GM18526 (cell line): ENCODE measurements around the gene ATP5F1E.

Experiments
- POLR2A ChIP-seq: IDR thresholded peaks from 3 replicates; pipeline ENCODE4 v1.6.1; 2011; ENCODE audit not compliant: insufficient read length; ENCODE audit errors: extremely low read depth

ATP5F1E gene

DNA sequence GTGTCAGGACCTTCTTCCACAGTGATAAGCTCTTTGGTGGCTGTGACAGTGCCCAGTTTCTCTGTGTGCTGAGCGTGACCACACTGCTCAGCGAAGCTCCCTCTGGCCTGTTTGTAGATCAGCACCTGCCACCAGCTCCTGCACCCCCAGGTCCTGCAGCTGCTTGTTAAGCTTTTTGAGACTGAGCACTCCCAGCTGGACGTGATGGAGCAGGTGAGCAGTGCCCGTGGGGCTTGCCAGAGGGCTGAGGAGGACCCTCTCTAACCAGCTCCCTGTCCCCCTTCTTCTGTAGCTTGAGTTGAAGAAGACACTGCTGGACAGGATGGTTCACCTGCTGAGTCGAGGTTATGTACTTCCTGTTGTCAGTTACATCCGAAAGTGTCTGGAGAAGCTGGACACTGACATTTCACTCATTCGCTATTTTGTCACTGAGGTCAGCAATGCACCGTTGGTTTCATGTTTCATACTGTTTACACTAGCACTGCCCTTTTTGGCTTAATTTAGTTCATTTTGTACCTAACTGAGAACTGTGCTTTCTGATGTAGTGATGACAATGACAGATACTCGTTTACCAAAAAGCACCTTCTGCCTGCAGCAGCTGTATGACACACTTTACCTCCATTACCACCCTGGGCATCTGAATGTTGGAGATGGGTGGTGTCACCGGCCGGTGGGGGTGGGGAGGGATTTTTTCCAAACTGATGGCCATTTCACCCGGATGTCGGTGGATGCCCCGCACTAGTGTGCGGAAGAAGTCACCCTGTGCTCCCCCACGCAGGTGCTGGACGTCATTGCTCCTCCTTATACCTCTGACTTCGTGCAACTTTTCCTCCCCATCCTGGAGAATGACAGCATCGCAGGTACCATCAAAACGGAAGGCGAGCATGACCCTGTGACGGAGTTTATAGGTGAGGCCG, 38.5 kb downstream of the ATP5F1E start:
- no peak for TF ChIP-seq POLR2A

DNA sequence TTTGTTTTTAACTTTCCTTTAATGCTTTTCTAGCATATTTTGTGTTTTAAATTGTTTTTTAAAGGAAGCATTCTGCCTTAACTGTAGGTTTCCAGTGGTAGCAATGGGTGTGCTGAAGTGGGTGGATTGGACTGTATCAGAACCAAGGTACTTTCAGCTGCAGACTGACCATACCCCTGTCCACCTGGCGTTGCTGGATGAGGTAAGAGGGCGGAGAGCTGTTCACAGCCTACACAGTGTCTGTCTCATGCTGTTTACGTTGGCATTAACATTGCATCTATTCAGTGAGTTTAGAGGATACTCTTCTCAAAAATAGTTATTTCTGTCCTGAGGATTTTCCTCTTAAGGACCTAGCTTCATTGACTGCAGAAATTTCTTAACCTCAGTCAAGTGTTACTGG, 39.2 kb downstream of the ATP5F1E start:
- no peak for TF ChIP-seq POLR2A

GRCh38 chr20:58991715-58992114, 40.4 kb downstream of the ATP5F1E start:
- TF ChIP-seq POLR2A, result no peak

- no peak for TF ChIP-seq POLR2A
Measured at GRCh38 chr20:58990651-58991445, 41.3 kb downstream of the ATP5F1E start.

DNA sequence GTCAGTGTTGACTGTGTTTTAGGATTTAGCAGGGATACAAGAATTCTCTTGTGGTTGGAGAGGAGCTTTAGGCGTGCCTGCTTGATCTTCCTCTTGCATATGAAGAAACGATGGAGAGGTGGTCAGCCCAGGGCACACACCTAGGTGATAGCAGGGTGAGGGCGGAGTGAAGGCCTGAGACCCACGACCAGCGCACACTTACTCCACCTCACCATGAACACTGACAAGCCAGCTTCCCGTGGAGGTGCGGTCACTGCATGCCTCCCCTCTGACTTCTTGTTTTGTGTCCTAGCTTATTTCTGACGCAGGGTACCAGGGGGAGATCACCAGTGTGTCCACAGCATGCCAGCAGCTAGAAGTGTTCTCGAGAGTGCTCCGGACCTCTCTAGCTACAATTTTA, 42.9 kb downstream of the ATP5F1E start:
- no peak for TF ChIP-seq POLR2A

GRCh38 chr20:58988565-58988882, 43.6 kb downstream of the ATP5F1E start:
- TF ChIP-seq POLR2A, result no peak

DNA sequence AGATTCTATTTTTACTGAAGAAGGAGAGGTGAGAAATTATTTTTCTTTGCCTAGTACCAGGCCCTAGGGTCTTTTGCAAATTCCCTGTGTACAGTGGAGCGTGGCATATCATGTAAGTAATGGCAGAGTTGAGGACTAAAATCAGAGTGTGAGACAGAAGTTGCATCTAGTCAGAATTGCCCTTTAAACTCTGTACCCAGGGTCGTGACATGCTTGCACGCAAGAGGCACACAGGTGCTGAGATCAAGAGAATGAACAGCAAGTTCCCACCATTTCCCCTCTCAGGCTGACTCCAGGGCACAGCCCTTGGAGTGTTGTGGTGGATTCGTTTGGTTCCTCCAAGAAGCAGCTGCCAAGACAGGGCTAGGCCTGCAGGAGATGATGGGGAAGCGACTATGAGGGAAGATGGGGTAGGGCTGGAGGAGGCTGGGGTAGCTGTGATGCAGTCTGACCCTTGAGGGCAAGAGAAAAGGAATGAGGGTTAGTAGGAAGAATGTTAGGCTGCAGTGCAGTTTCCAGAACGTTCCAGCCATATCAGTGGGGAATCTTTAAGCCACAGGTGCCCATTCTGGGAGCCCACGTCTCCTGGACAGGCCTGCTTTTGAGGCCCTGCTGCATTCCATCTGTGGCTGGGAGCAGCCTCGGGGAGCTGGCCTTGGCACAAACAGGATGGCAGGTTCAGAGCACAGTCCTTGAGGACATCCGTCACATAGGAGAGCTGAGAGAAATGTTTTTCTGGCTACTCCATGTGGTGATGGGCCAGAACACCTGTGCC, 44.2 kb downstream of the ATP5F1E start:
- TF ChIP-seq POLR2A, result no peak

DNA sequence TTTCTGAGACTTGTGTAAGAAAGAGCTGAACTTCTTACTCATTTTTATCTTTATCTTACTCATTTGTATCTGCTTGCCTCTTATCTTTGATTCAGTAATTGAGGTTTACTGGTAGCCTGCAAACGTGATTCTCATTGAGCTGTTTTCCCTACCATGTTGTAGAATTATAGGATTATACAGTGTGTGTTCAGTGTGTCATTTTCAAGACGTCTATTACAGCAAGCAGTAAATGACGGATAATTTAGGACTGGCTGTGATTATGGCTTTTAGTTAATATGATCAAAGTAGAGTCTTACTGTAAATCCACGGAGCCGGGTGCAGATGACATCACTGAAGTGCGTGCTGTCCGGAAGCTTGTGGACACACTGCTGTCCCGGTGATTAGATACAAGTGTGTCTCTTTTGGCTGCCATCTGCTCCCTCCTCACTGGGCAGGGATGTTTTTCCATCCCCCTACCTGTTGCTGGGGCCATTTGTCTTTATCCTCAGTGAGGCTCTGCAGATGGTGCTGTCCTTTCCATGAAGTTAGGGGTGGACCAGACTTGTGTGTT, 45.1 kb downstream of the ATP5F1E start:
- no peak for TF ChIP-seq POLR2A

- TF ChIP-seq POLR2A, result no peak
Measured at GRCh38 chr20:58986286-58986967, 45.7 kb downstream of the ATP5F1E start.

DNA sequence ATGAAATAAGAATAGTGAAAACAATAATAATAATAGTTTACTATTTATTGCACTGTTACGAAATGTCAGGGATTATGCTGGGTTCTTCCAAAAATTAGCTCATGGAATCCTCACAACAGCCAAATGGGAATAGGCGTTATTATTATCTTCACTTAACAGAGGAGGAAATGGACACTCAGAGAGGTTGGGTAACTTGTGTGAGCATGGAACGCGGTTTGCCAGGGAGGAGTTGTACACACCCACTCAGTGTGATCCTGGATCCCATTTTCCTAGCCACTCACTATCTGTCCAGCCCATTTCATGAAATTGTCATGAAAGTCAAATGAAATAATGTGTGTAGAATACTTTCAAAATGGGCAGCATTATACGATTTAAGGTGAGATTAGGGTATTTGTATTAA, 46.5 kb downstream of the ATP5F1E start:
- TF ChIP-seq POLR2A, result no peak

DNA sequence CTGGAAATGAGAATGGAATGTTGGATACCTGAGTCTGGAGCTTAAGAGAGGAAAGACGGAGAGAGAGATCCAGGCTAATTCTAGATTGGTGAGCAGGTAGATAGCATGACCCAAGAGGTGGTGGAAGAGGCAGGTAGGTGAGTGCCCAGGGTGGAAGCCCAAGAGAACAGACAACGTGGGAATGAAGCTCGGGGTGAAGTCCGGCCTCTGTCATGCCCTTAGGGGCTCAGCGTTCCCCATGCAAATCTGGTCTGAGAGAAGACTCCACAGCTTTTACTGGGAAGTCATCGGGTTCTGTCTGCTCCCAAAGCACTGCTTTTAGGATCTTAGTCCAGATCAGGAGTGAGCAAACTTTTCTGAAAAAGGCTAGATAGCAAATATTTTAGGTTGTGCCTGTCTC, 47.4 kb downstream of the ATP5F1E start:
- no peak for TF ChIP-seq POLR2A

- no peak for TF ChIP-seq POLR2A
Measured at GRCh38 chr20:58982406-58983114, 49.6 kb downstream of the ATP5F1E start.

DNA sequence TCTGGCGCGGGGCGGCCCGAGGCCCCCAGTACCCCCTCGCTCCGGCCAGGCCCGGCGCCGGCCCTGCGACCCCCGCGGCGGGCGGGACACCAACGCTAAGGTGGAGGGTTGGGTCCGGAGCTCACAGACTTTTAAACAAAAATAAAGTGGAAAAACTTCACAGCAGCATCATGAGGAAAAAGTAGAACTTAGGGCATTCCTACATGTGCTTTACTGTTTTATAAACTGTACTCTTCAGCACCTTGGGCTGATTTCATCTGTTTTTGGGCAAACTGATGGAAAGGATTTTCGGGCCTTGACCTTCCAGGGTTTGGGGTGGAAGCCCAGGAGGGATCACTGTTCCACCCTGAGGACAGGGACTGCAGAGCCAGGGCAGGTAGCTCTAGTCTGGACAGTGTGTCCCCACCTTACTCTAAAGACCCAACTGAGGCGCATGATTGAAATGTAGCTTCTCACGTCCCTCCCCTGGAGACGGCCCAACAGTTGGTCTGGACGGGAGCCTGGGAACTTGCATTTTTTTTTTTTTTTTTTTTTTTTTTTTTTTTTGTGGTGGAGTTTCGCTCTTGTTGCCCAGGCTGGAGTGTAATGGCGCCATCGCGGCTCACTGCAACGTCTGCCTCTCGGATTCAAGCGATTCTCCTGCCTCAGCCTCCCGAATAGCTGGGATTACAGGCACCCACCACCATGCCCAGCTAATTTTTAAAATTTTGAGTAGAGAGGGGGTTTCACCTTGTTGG, 50.3 kb downstream of the ATP5F1E start:
- no peak for TF ChIP-seq POLR2A
